ENCODE measurements around the gene ARMH3. TPM values are rescaled to one million over a fixed set of nuclear protein-coding genes. Genes with fewer than 3 reads are reported as not detected.
A peak's percentile ranks its signal among the peaks of the same experiment; 100 is the strongest.
"Not testable (repeated sequence)": the region's sequence is repeated elsewhere in the genome, so short reads cannot be mapped to it uniquely, and the experiment has no call there.

ARMH3 gene
- total and polyA plus RNA-seq, 4 donors: 14.0 to 25.1 (median 20.8) TPM

DNA sequence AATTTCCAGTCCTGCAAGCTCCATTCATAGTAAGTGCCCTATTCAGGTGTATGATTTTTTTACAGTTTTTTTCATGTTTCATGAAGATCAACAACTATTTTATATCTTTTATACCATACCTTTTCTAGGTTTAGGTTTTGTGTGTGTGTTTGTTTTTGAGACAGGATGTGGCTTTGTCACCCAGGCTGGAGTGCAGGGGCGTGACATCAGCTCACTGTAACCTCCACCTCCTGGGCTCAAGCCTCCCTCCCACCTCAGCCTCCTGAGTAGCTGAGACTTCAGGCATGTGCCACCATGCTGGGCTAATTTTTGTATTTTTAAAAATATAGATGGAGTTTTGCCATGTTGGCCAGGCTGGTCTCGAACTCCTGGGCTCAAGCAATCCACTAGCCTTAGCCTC, 35.0 kb downstream of the ARMH3 start:
- no CpG with 5 or more reads among the region's 2 CpGs for WGBS (ENCODE audit: insufficient coverage)
- H3K4me1 ChIP-seq (ENCODE audit: control insufficient read depth, insufficient read depth, low read length): no peaks in the 10 kb centered on the region
- no peaks in the 10 kb centered on the region for H3K27me3 ChIP-seq (ENCODE audit: control insufficient read depth, insufficient read depth, low read length)
- no peaks in the 10 kb centered on the region for H3K9me3 ChIP-seq (ENCODE audit: control insufficient read depth, insufficient read depth, low read length)
- H3K4me3 ChIP-seq (ENCODE audit: low read depth, low read length): no peak overlapping the region
- peaks cover 42% of the 10 kb centered on the region for H3K36me3 ChIP-seq (ENCODE audit: control insufficient read depth, insufficient read depth, low read length)
- no peak overlapping the region for H3K27ac ChIP-seq (ENCODE audit: low read depth, low read length)
- no peak for DNase-seq (ENCODE audit: low read depth in 4 of 6, low spot score in 6 of 6)

DNA sequence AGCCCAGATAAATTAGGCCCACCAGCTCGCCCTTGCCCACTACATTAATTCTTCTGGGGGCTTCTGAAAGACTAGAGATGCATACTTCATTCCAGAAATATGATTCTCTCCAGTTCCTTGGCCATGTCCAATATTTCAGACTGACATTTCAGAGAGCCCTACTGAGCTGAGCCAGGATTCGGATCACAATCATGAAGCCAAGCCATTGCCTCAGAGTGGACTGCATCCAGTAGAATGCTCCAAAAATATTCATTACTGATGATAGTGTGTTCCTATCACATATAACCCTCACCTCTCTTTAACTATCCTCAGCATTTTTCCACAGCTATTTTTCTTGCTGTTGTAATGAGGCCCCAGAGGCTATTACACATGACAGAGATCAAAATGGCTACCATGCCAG, 38.7 kb downstream of the ARMH3 start:
- H3K4me1 ChIP-seq (ENCODE audit: control insufficient read depth, insufficient read depth, low read length): no peaks in the 10 kb centered on the region
- no peaks in the 10 kb centered on the region for H3K9me3 ChIP-seq (ENCODE audit: control insufficient read depth, insufficient read depth, low read length)
- peaks cover 23% of the 10 kb centered on the region for H3K36me3 ChIP-seq (ENCODE audit: control insufficient read depth, insufficient read depth, low read length)
- H3K27me3 ChIP-seq (ENCODE audit: control insufficient read depth, insufficient read depth, low read length): no peaks in the 10 kb centered on the region
- H3K27ac ChIP-seq (ENCODE audit: low read depth, low read length): no peak overlapping the region
- peak in 1 of 6 donors; percentile 21 for DNase-seq (ENCODE audit: low read depth in 4 of 6, low spot score in 6 of 6)
- 88% methylated on average over 1 of the region's 2 CpGs for WGBS (ENCODE audit: insufficient coverage)
- no peak overlapping the region for H3K4me3 ChIP-seq (ENCODE audit: low read depth, low read length)

DNA sequence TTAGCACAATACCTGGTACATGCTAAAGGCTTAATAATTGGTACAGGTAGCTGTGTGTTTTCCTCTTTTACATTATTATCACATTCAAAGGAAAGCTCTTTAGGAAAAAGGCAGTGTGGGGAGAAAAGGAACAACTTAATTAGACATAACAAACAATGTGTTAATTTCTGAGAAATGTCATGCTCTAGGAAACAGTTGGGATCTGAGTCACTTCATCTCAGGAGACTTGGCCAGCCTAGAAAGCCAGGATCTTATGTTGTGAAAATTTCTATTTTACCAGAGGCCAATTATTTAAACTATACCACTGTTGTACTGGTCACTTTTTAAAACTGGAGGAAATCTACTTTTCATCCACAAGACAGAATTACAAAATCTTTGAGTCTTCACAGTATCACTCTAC, 39.6 kb downstream of the ARMH3 start:
- no peak overlapping the region for H3K27ac ChIP-seq (ENCODE audit: low read depth, low read length)
- H3K9me3 ChIP-seq (ENCODE audit: control insufficient read depth, insufficient read depth, low read length): no peaks in the 10 kb centered on the region
- no peak overlapping the region for H3K4me3 ChIP-seq (ENCODE audit: low read depth, low read length)
- H3K36me3 ChIP-seq (ENCODE audit: control insufficient read depth, insufficient read depth, low read length): peaks cover 20% of the 10 kb centered on the region
- no peak for DNase-seq (ENCODE audit: low read depth in 4 of 6, low spot score in 6 of 6)
- no peaks in the 10 kb centered on the region for H3K4me1 ChIP-seq (ENCODE audit: control insufficient read depth, insufficient read depth, low read length)
- no peaks in the 10 kb centered on the region for H3K27me3 ChIP-seq (ENCODE audit: control insufficient read depth, insufficient read depth, low read length)

- no peaks in the 10 kb centered on the region for H3K27me3 ChIP-seq (ENCODE audit: control insufficient read depth, insufficient read depth, low read length)
- H3K36me3 ChIP-seq (ENCODE audit: control insufficient read depth, insufficient read depth, low read length): no peaks in the 10 kb centered on the region
- H3K4me3 ChIP-seq (ENCODE audit: low read depth, low read length): no peak overlapping the region
- H3K9me3 ChIP-seq (ENCODE audit: control insufficient read depth, insufficient read depth, low read length): no peaks in the 10 kb centered on the region
- H3K4me1 ChIP-seq (ENCODE audit: control insufficient read depth, insufficient read depth, low read length): no peaks in the 10 kb centered on the region
- no peak overlapping the region for H3K27ac ChIP-seq (ENCODE audit: low read depth, low read length)
- DNase-seq (ENCODE audit: low read depth in 4 of 6, low spot score in 6 of 6): no peak
- WGBS (ENCODE audit: insufficient coverage): 100% methylated on average over 2 of the region's 4 CpGs
Measured at GRCh38 chr10:102010961-102011360, 45.0 kb downstream of the ARMH3 start.

DNA sequence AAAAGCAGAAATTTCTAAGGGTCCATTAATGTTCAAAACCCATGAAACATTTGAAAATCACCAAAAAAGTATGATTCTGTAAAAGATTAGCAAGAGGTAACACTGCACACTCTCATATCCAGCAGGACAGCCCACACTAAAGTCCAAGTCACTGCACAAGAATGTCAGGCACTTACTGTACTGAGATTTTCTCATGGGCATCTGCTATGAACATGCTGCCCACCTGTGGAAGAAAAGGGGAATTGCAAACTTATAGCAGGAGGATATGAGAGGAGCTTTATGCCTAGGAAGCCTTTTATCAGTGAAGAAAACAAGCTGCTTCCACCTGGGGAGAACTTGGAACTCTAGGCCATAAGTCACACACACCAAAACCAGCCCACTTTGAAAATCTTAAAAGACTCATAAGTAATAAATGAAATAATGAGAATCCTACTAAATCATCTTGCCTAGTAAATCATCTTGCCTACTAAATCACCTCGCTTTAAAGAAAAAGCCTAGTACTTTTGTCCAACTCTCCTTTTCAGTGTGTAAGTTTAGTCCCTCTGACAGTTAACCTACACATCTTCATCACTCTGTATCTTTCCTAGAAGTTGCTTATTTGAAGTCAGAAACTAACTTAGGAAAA, 46.1 kb downstream of the ARMH3 start:
- no peaks in the 10 kb centered on the region for H3K4me1 ChIP-seq (ENCODE audit: control insufficient read depth, insufficient read depth, low read length)
- DNase-seq (ENCODE audit: low read depth in 4 of 6, low spot score in 6 of 6): peak; percentile 53 to 97 (median 74)
- H3K27ac ChIP-seq (ENCODE audit: low read depth, low read length): no peak overlapping the region
- no peak overlapping the region for H3K4me3 ChIP-seq (ENCODE audit: low read depth, low read length)
- WGBS (ENCODE audit: insufficient coverage): no CpG with 5 or more reads among the region's 1 CpG
- no peaks in the 10 kb centered on the region for H3K36me3 ChIP-seq (ENCODE audit: control insufficient read depth, insufficient read depth, low read length)
- no peaks in the 10 kb centered on the region for H3K9me3 ChIP-seq (ENCODE audit: control insufficient read depth, insufficient read depth, low read length)
- no peaks in the 10 kb centered on the region for H3K27me3 ChIP-seq (ENCODE audit: control insufficient read depth, insufficient read depth, low read length)

- Histone ChIP-seq H3K4me3 (ENCODE audit: low read depth, low read length) (no peak overlapping the region), H3K9me3 (ENCODE audit: control insufficient read depth, insufficient read depth, low read length) (no peaks in the 10 kb centered on the region), H3K27ac (ENCODE audit: low read depth, low read length) (no peak overlapping the region), H3K36me3 (ENCODE audit: control insufficient read depth, insufficient read depth, low read length) (no peaks in the 10 kb centered on the region), H3K4me1 (ENCODE audit: control insufficient read depth, insufficient read depth, low read length) (no peaks in the 10 kb centered on the region), H3K27me3 (ENCODE audit: control insufficient read depth, insufficient read depth, low read length) (no peaks in the 10 kb centered on the region)
- WGBS (ENCODE audit: insufficient coverage): no CpG with 5 or more reads among the region's 3 CpGs
- no peak for DNase-seq (ENCODE audit: low read depth in 4 of 6, low spot score in 6 of 6)
Measured at GRCh38 chr10:102007796-102008195, 48.2 kb downstream of the ARMH3 start.

GRCh38 chr10:102007031-102007430, 48.9 kb downstream of the ARMH3 start:
- not testable (repeated sequence) for H3K9me3 ChIP-seq (ENCODE audit: control insufficient read depth, insufficient read depth, low read length); H3K36me3 ChIP-seq (ENCODE audit: control insufficient read depth, insufficient read depth, low read length); H3K4me3 ChIP-seq (ENCODE audit: low read depth, low read length); H3K27ac ChIP-seq (ENCODE audit: low read depth, low read length); DNase-seq (ENCODE audit: low read depth in 4 of 6, low spot score in 6 of 6); H3K27me3 ChIP-seq (ENCODE audit: control insufficient read depth, insufficient read depth, low read length); H3K4me1 ChIP-seq (ENCODE audit: control insufficient read depth, insufficient read depth, low read length)
- no CpG with 5 or more reads among the region's 4 CpGs for WGBS (ENCODE audit: insufficient coverage)

DNA sequence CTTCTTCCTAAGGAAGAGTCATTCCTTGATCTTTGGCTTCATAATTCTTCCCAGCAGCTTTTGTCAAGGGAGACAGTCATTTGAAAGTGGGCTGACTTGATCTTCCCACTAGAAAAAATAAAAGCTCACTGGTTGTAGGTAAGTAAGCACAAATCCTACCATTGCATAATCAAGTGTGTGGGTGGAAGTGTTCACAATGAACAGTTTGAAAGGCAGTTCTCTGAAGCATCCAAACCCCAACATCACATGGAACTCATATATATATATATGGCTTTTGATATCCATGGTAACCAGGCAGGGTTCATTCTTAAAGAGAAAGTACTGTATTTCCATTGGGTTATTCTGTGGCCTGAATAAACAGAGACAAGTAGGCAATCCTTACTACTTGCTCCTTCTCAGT, 51.6 kb downstream of the ARMH3 start:
- DNase-seq (ENCODE audit: low read depth in 4 of 6, low spot score in 6 of 6): peak in 2 of 6 donors; percentile 9 to 21
- no peak overlapping the region for H3K27ac ChIP-seq (ENCODE audit: low read depth, low read length)
- H3K36me3 ChIP-seq (ENCODE audit: control insufficient read depth, insufficient read depth, low read length): peaks cover 15% of the 10 kb centered on the region
- no peaks in the 10 kb centered on the region for H3K9me3 ChIP-seq (ENCODE audit: control insufficient read depth, insufficient read depth, low read length)
- no peaks in the 10 kb centered on the region for H3K27me3 ChIP-seq (ENCODE audit: control insufficient read depth, insufficient read depth, low read length)
- H3K4me3 ChIP-seq (ENCODE audit: low read depth, low read length): no peak overlapping the region
- H3K4me1 ChIP-seq (ENCODE audit: control insufficient read depth, insufficient read depth, low read length): no peaks in the 10 kb centered on the region

DNA sequence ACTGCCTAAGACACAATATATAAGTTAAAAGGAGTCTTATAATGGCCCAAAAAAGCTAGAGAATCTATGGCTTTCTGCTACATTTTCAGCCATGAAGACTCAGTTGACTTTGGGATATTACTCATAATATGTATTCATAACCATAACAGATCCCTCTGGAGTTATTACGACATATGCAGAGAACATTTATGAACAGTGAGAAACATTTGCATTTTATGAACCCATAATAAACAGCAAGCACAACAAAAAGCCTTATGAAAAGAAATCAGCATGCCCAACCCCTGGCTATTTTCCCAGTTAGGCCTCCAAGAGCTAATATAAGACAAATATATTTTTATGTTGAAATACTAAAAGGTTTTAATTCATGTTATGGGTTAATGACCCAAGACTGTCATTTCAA, 52.4 kb downstream of the ARMH3 start:
- no peak overlapping the region for H3K27ac ChIP-seq (ENCODE audit: low read depth, low read length)
- peaks cover 15% of the 10 kb centered on the region for H3K36me3 ChIP-seq (ENCODE audit: control insufficient read depth, insufficient read depth, low read length)
- peak in 1 of 6 donors; percentile 91 for DNase-seq (ENCODE audit: low read depth in 4 of 6, low spot score in 6 of 6)
- H3K4me1 ChIP-seq (ENCODE audit: control insufficient read depth, insufficient read depth, low read length): no peaks in the 10 kb centered on the region
- H3K4me3 ChIP-seq (ENCODE audit: low read depth, low read length): no peak overlapping the region
- no peaks in the 10 kb centered on the region for H3K27me3 ChIP-seq (ENCODE audit: control insufficient read depth, insufficient read depth, low read length)
- no CpG with 5 or more reads among the region's 1 CpG for WGBS (ENCODE audit: insufficient coverage)
- H3K9me3 ChIP-seq (ENCODE audit: control insufficient read depth, insufficient read depth, low read length): no peaks in the 10 kb centered on the region

- Histone ChIP-seq H3K36me3 (ENCODE audit: control insufficient read depth, insufficient read depth, low read length) (peaks cover 15% of the 10 kb centered on the region), H3K4me1 (ENCODE audit: control insufficient read depth, insufficient read depth, low read length) (no peaks in the 10 kb centered on the region), H3K27ac (ENCODE audit: low read depth, low read length) (no peak overlapping the region), H3K4me3 (ENCODE audit: low read depth, low read length) (no peak overlapping the region), H3K27me3 (ENCODE audit: control insufficient read depth, insufficient read depth, low read length) (no peaks in the 10 kb centered on the region), H3K9me3 (ENCODE audit: control insufficient read depth, insufficient read depth, low read length) (no peaks in the 10 kb centered on the region)
- peak in 1 of 6 donors; percentile 7 for DNase-seq (ENCODE audit: low read depth in 4 of 6, low spot score in 6 of 6)
- WGBS (ENCODE audit: insufficient coverage): 63% methylated on average over 3 of the region's 3 CpGs
Measured at GRCh38 chr10:102001435-102002068, 54.4 kb downstream of the ARMH3 start.
